Type B pancreatic cell (in vitro differentiated cells): ENCODE measurements around the gene TMPRSS2. TPM values are rescaled to one million over a fixed set of nuclear protein-coding genes. Genes with fewer than 3 reads are reported as not detected.

Source experiments
- DNase-seq: peaks from one replicate; pipeline ENCODE4 v3.0.0; 2021; ENCODE audit warnings: mixed read lengths; ENCODE audit not compliant: unreplicated experiment; ENCODE audit errors: extremely low spot score
- H3K27ac Mint-ChIP-seq: 2 replicates; pipeline ENCODE4 v1.8.0; 2021; ENCODE audit warnings: mild to moderate bottlenecking, mixed read lengths
- H3K27me3 Mint-ChIP-seq: 2 replicates; pipeline ENCODE4 v1.8.0; 2021; ENCODE audit warnings: mixed read lengths
- H3K36me3 Mint-ChIP-seq: 2 replicates; pipeline ENCODE4 v1.8.0; 2021; ENCODE audit warnings: mixed read lengths
- H3K4me1 Mint-ChIP-seq: one replicate; pipeline ENCODE4 v1.8.0; 2021; ENCODE audit warnings: mixed read lengths; ENCODE audit not compliant: unreplicated experiment
- H3K4me3 Mint-ChIP-seq: 2 replicates; pipeline ENCODE4 v1.8.0; 2021; ENCODE audit warnings: mild to moderate bottlenecking, mixed read lengths
- H3K9me3 Mint-ChIP-seq: 2 replicates; pipeline ENCODE4 v1.8.0; 2021; ENCODE audit warnings: mixed read lengths
- total RNA-seq: library from RNA; stranded (reverse); gene quantifications from 2 replicates; pipeline ENCODE4 v1.2.1, GENCODE V29; 2021; ENCODE audit warnings: low replicate concordance
- TF ChIP-seq, protein P1 (sequence below): fragments of 200-600 bp; sonication (generic); conservative IDR thresholded peaks from 2 replicates; pipeline ENCODE4 v1.5.0; 2021; ENCODE audit warnings: antibody characterized with exemption, mild to moderate bottlenecking

Gene TMPRSS2
- total RNA-seq, 1 donor from 2014 or later = 82.1 TPM

DNA sequence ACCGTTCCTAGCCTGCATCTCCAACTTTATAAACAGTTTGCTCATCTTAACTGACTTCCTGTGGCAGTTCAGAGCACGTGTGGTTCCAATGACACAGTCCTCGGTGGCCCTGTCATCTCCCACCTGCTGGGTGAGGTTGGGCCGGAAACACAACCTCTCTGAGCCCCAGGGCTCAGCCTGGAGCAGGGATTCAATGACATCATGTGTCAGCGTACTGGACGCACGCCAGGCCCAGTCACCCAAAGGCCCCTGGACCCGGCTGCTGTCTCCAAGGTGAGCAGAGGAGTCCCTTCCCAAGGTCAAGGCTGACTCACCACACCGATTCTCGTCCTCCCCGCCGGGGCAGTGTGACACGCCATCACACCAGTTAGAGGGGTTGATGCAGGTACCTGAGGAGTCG lies 19.9 kb downstream of the TMPRSS2 start:
- Mint-ChIP-seq H3K9me3 (no peaks in the 10 kb centered on the region), H3K27ac (no peak overlapping the region), H3K27me3 (no peaks in the 10 kb centered on the region), H3K4me1 (peaks cover 11% of the 10 kb centered on the region), H3K4me3 (no peak overlapping the region), H3K36me3 (no peaks in the 10 kb centered on the region)
- no peak for DNase-seq
- TF ChIP-seq, protein P1, sequence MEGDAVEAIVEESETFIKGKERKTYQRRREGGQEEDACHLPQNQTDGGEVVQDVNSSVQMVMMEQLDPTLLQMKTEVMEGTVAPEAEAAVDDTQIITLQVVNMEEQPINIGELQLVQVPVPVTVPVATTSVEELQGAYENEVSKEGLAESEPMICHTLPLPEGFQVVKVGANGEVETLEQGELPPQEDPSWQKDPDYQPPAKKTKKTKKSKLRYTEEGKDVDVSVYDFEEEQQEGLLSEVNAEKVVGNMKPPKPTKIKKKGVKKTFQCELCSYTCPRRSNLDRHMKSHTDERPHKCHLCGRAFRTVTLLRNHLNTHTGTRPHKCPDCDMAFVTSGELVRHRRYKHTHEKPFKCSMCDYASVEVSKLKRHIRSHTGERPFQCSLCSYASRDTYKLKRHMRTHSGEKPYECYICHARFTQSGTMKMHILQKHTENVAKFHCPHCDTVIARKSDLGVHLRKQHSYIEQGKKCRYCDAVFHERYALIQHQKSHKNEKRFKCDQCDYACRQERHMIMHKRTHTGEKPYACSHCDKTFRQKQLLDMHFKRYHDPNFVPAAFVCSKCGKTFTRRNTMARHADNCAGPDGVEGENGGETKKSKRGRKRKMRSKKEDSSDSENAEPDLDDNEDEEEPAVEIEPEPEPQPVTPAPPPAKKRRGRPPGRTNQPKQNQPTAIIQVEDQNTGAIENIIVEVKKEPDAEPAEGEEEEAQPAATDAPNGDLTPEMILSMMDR = no peak

DNA sequence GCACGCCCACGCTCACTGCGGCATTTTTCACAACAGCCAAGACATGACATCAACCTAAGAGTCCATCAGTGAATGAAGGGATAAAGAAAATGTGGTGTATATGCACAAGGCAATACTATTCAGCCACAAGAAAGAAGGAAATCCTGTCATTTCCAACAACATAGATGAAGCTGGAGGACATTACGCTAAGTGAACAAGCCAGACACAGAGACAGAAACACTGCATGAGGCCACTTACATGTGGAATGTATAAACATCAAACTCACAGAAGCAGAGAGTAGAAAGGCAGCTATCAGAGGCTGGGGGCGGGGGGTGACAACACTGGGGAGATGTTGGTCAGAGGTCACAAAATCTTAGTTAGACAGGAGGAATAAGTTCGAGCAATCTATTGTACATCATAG lies 20.9 kb downstream of the TMPRSS2 start:
- Mint-ChIP-seq H3K9me3 (no peaks in the 10 kb centered on the region), H3K4me3 (no peak overlapping the region), H3K27ac (no peak overlapping the region), H3K4me1 (peaks cover 21% of the 10 kb centered on the region), H3K27me3 (no peaks in the 10 kb centered on the region), H3K36me3 (no peaks in the 10 kb centered on the region)
- no peak for DNase-seq
- TF ChIP-seq, protein P1 = no peak

DNA sequence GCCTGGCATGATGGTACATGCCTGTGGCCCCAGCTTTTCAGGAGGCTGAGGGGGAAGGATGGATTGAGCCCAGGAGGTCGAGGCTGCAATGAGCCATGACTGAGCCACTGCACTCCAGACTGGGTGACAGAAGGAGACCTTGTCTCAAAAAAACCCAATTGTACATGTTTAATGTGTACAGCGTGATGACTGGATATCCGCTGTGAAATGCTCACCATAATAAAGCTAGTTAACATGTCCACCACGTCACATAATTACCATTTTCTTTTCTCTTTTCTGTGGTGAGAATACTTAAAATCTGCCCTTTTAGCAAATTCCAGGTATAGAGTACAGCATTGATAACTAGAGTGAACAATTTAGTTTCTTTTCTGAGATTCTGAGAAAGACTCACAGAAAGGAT lies 24.0 kb downstream of the TMPRSS2 start:
- Mint-ChIP-seq H3K4me3 (no peak overlapping the region), H3K27ac (no peak overlapping the region), H3K9me3 (no peaks in the 10 kb centered on the region), H3K27me3 (no peaks in the 10 kb centered on the region), H3K4me1 (peaks cover 30% of the 10 kb centered on the region), H3K36me3 (no peaks in the 10 kb centered on the region)
- DNase-seq = no peak
- TF ChIP-seq, protein P1 = no peak

DNA sequence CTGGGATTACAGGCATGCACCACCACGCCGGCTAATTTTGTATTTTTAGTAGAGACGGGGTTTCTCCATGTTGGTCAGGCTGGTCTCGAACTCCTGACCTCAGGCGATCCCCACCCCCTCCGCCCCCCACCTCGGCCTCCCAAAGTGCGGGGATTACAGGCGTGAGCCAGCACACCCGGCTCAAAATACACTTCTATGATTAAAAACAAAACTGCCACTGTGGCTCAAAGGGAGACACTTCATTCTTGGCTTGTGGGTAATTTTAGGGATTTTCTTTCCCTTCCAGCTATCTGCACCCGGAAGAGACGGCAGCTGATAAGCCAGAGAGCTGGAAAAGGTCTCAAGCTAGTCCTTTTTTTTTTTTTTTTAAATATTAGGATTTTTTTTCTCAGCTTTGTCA lies 24.5 kb downstream of the TMPRSS2 start:
- H3K27ac Mint-ChIP-seq = no peak overlapping the region

DNA sequence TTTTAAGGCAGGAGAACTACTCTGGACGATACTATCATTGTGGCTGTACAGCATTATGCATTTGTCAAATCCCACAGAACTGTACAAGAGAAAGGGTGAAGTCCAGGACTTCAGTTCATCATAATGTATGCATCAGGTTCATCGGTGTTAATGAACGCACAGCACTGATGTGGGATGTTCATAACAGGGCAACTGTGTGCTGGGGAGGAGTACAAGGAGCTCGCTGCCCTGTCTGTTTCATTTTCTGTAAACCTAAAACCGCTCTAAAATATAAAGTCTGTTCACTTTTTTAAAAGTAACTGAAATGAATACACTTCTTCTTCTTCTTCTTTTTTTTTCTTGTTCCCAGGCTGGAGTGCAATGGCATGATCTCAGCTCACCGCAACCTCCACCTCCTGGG lies 25.0 kb downstream of the TMPRSS2 start:
- H3K4me1 Mint-ChIP-seq = peaks cover 39% of the 10 kb centered on the region
- no peak overlapping the region for H3K27ac Mint-ChIP-seq
- H3K36me3 Mint-ChIP-seq = no peaks in the 10 kb centered on the region
- H3K27me3 Mint-ChIP-seq = no peaks in the 10 kb centered on the region
- TF ChIP-seq, protein P1 = no peak
- no peak overlapping the region for H3K4me3 Mint-ChIP-seq
- no peak for DNase-seq
- H3K9me3 Mint-ChIP-seq = no peaks in the 10 kb centered on the region

More for the DNA sequence above, 24.5 kb downstream of the TMPRSS2 start:
- no peaks in the 10 kb centered on the region for H3K36me3 Mint-ChIP-seq
- TF ChIP-seq, protein P1 = no peak
- peaks cover 35% of the 10 kb centered on the region for H3K4me1 Mint-ChIP-seq
- H3K9me3 Mint-ChIP-seq = no peaks in the 10 kb centered on the region
- H3K4me3 Mint-ChIP-seq = no peak overlapping the region
- no peaks in the 10 kb centered on the region for H3K27me3 Mint-ChIP-seq
- DNase-seq = no peak

DNA sequence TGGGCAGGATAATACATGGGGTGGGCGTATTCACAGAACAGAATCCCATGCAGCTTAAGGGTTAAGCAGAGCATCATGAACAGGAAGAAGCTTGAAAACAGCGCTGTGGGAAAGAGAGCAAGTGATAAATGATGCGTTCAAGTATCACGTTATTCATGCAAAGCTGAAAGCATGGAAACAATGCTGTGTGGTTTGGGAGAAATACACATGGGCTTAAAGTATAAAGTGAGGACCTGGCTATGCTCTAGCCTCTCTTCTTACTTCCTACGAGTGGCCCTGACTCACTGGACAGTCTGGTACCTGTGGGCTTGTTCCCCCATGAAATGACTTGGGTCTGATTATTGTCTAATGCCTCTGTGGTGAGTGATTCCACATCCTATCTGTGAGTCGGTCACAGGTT lies 25.7 kb downstream of the TMPRSS2 start:
- Mint-ChIP-seq H3K36me3 (no peaks in the 10 kb centered on the region), H3K4me3 (no peak overlapping the region), H3K9me3 (no peaks in the 10 kb centered on the region), H3K27me3 (no peaks in the 10 kb centered on the region), H3K4me1 (peaks cover 44% of the 10 kb centered on the region), H3K27ac (peak overlapping the region; percentile 7)
- DNase-seq = no peak
- TF ChIP-seq, protein P1 = no peak
